IMR-90 (cell line): ENCODE results near the gene NKD1. TPM values are rescaled to one million over a fixed set of nuclear protein-coding genes. Genes with fewer than 3 reads are reported as not detected.

Source experiments
- ATAC-seq: fragments of 200-7000 bp; cut with Tn5 transposase; 2 replicates; pipeline ENCODE4 v1.9.1; 2020; ENCODE audit warnings: low read depth, mild to moderate bottlenecking, moderate library complexity
- BruUV-seq: library from RNA; stranded (reverse); fragments of 400-500 nt; replicated peaks from 2 replicates; lab custom pipeline; 2021; lab: Mats Ljungman, UMichigan
- CTCF ChIA-PET: fragments of 300-600 bp; formaldehyde crosslinking; extraction: SDS; loops from one replicate; lab custom pipeline; 2021; ENCODE audit warnings: antibody characterized with exemption; lab: Yijun Ruan, JAX
- POLR2A ChIA-PET: fragments of 300-600 bp; sonication (Branson Sonifier 250); formaldehyde crosslinking; loops from one replicate; lab custom pipeline; 2022; ENCODE audit warnings: antibody characterized with exemption; ENCODE audit not compliant: unreplicated experiment; lab: Charles Lee
- DNase-seq: peaks from one replicate; pipeline ENCODE4 v3.0.0; 2013
- H2AFZ ChIP-seq: replicated peaks from 2 replicates; pipeline ENCODE3; 2013; ENCODE audit warnings: low read length, mild to moderate bottlenecking; ENCODE audit not compliant: poor library complexity
- H2AK5ac ChIP-seq: 2 replicates; pipeline ENCODE4 v1.6.1; 2013; ENCODE audit warnings: low read depth, low read length, inconsistent platforms
- H2AK9ac ChIP-seq: replicated peaks from 2 replicates; pipeline ENCODE3; 2013; ENCODE audit warnings: mild to moderate bottlenecking, low read depth, low read length, moderate library complexity; ENCODE audit not compliant: poor library complexity
- H2BK120ac ChIP-seq: 2 replicates; pipeline ENCODE4 v1.6.1; 2013; ENCODE audit warnings: low read depth, low read length, inconsistent platforms
- H2BK15ac ChIP-seq: 3 replicates; pipeline ENCODE4 v1.6.1; 2013; ENCODE audit warnings: low read depth, low read length, inconsistent platforms
- H2BK20ac ChIP-seq: 2 replicates; pipeline ENCODE4 v1.6.1; 2013; ENCODE audit warnings: low read depth, mild to moderate bottlenecking, inconsistent platforms, low read length, moderate library complexity
- H2BK5ac ChIP-seq: 2 replicates; pipeline ENCODE4 v1.6.1; 2013; ENCODE audit warnings: mild to moderate bottlenecking, low read depth, low read length, inconsistent platforms; ENCODE audit not compliant: poor library complexity, severe bottlenecking
- H3K14ac ChIP-seq: replicated peaks from 2 replicates; pipeline ENCODE4 v1.6.1; 2013; ENCODE audit warnings: low read depth, low read length, inconsistent platforms
- H3K18ac ChIP-seq: 2 replicates; pipeline ENCODE4 v1.6.1; 2013; ENCODE audit warnings: low read depth, low read length, control low read depth
- H3K23ac ChIP-seq: 2 replicates; pipeline ENCODE4 v1.6.1; 2013; ENCODE audit warnings: low read depth, low read length, inconsistent platforms
- H3K27ac ChIP-seq: 2 replicates; pipeline ENCODE4 v1.5.1; 2013; ENCODE audit warnings: mild to moderate bottlenecking, control low read depth, low read length; ENCODE audit not compliant: insufficient read depth
- H3K27me3 ChIP-seq: 2 replicates; pipeline ENCODE4 v1.6.1; 2013; ENCODE audit warnings: low read length; ENCODE audit not compliant: control insufficient read depth, insufficient read depth
- H3K36me3 ChIP-seq: 2 replicates; pipeline ENCODE4 v1.6.1; 2013; ENCODE audit warnings: low read length, mixed read lengths; ENCODE audit not compliant: control insufficient read depth, insufficient read depth
- H3K4ac ChIP-seq: 2 replicates; pipeline ENCODE4 v1.6.1; 2013; ENCODE audit warnings: low read depth, low read length, inconsistent platforms
- H3K4me1 ChIP-seq: 2 replicates; pipeline ENCODE4 v1.6.1; 2013; ENCODE audit warnings: low read length, mixed read lengths; ENCODE audit not compliant: control insufficient read depth, insufficient read depth
- H3K4me2 ChIP-seq: 2 replicates; pipeline ENCODE4 v1.6.1; 2013; ENCODE audit warnings: low read depth, mild to moderate bottlenecking, control low read depth, low read length, moderate library complexity
- H3K4me3 ChIP-seq: 2 replicates; pipeline ENCODE4 v1.5.1; 2013; ENCODE audit warnings: low read depth, mild to moderate bottlenecking, control low read depth, low read length, moderate library complexity; ENCODE audit not compliant: insufficient read depth
- H3K56ac ChIP-seq: 2 replicates; pipeline ENCODE4 v1.6.1; 2013; ENCODE audit warnings: low read length, inconsistent platforms; ENCODE audit not compliant: insufficient read depth; ENCODE audit errors: extremely low read depth
- H3K79me1 ChIP-seq, 2 experiments: 2 replicates each; pipeline ENCODE4 v1.6.1; 2013; ENCODE audit warnings: low read length in 2 of 2, inconsistent platforms in 1 of 2, low read depth in 1 of 2
- H3K9ac ChIP-seq: 2 replicates; pipeline ENCODE4 v1.6.1; 2013; ENCODE audit warnings: low read depth, low read length, control low read depth
- H3K9me1 ChIP-seq: 2 replicates; pipeline ENCODE4 v1.6.1; 2013; ENCODE audit warnings: low read length, inconsistent platforms; ENCODE audit not compliant: insufficient read depth
- H3K9me3 ChIP-seq: 2 replicates; pipeline ENCODE4 v1.6.1; 2013; ENCODE audit warnings: low read length; ENCODE audit not compliant: control insufficient read depth, insufficient read depth
- H4K20me1 ChIP-seq: 2 replicates; pipeline ENCODE4 v1.6.1; 2013; ENCODE audit warnings: low read length, inconsistent platforms; ENCODE audit not compliant: insufficient read depth
- H4K5ac ChIP-seq: 2 replicates; pipeline ENCODE4 v1.6.1; 2013; ENCODE audit warnings: mild to moderate bottlenecking, low read depth, low read length, control low read depth
- H4K8ac ChIP-seq, 2 experiments: 2 replicates each; pipeline ENCODE4 v1.6.1; 2013; ENCODE audit warnings: low read depth in 2 of 2, low read length in 2 of 2, control low read depth in 1 of 2, inconsistent platforms in 1 of 2
- H4K91ac ChIP-seq: 2 replicates; pipeline ENCODE4 v1.6.1; 2013; ENCODE audit warnings: low read depth, low read length, inconsistent platforms; ENCODE audit not compliant: insufficient read depth
- BHLHE40 ChIP-seq: fragments of 150-350 bp; IDR thresholded peaks from 2 replicates; pipeline ENCODE4 v1.6.1; 2016; ENCODE audit warnings: mild to moderate bottlenecking, low read depth, low read length
- CEBPB ChIP-seq: IDR thresholded peaks from 2 replicates; pipeline ENCODE4 v1.6.1; 2012; ENCODE audit warnings: low read depth, low read length, improper control_type of control experiment
- CHD1 ChIP-seq: IDR thresholded peaks from 2 replicates; pipeline ENCODE4 v1.6.1; 2012; ENCODE audit warnings: low read depth, low read length, improper control_type of control experiment
- FOS ChIP-seq: fragments of 150-350 bp; IDR thresholded peaks from 2 replicates; pipeline ENCODE4 v1.6.1; 2016; ENCODE audit warnings: low read depth, low read length
- NFE2L2 ChIP-seq: fragments of 150-350 bp; IDR thresholded peaks from 2 replicates; pipeline ENCODE4 v1.6.1; 2016; ENCODE audit warnings: low read depth, mild to moderate bottlenecking, low read length
- POLR2A ChIP-seq: IDR thresholded peaks from 2 replicates; pipeline ENCODE4 v1.6.1; 2012; ENCODE audit warnings: mild to moderate bottlenecking, low read depth, low read length
- RAD21 ChIP-seq: IDR thresholded peaks from 2 replicates; pipeline ENCODE4 v1.6.1; 2012; ENCODE audit warnings: low read length, improper control_type of control experiment
- SMC3 ChIP-seq: fragments of 150-350 bp; IDR thresholded peaks from 2 replicates; pipeline ENCODE4 v1.6.1; 2016; ENCODE audit warnings: low read depth, mild to moderate bottlenecking, antibody characterized with exemption, low read length, moderate library complexity
- WGBS, 2 experiments: methylation state at CpG; one replicate each; pipeline versions ENCODE4 v1.1.5 to v1.1.7; 2013; ENCODE audit warnings: missing lambda C conversion rate in 2 of 2; ENCODE audit not compliant: insufficient read length in 1 of 2; ENCODE audit errors: extremely low coverage in 2 of 2; 5-methylcytosine and 5-hydroxymethylcytosine counted together
- dilution Hi-C: fragments of 300-500 bp; cut with HindIII; formaldehyde crosslinking; loops from one replicate; pipeline ENCODE4 v1.14.3; 2018; ENCODE audit warnings: low sequenced_read_pairs; ENCODE audit not compliant: unreplicated experiment
- in situ Hi-C: fragments of 300-500 bp; cut with MboI; formaldehyde crosslinking; loops from 3 replicates; pipeline ENCODE4 v1.14.3; 2019; ENCODE audit warnings: low sequenced_read_pairs, inconsistent platforms, mixed read lengths
- intact Hi-C: fragments of 100-400 bp; cut with micrococcal nuclease; formaldehyde crosslinking; loops from 2 replicates; pipeline ENCODE4 v1.10.0; 2022
- polyA plus RNA-seq, 3 experiments: library from polyadenylated mRNA; depleted of rRNA; stranded (reverse); fragments of >200 nt; gene quantifications; 2 replicates each; pipeline ENCODE4 v1.2.3, GENCODE V29; 2012; ENCODE audit warnings: low replicate concordance in 1 of 3
- total RNA-seq: library from RNA; depleted of rRNA; stranded (reverse); fragments of >200 nt; gene quantifications from 2 replicates; pipeline ENCODE4 v1.2.3, GENCODE V29; 2012
- TF ChIP-seq, protein P1 (sequence below): conservative IDR thresholded peaks from 2 replicates; pipeline ENCODE4 v1.5.1; 2012; ENCODE audit warnings: mild to moderate bottlenecking, low read depth, low read length, improper control_type of control experiment
- TF ChIP-seq, protein P2 (sequence below): fragments of 150-350 bp; IDR thresholded peaks from 2 replicates; pipeline ENCODE4 v1.6.1; 2017; ENCODE audit warnings: mild to moderate bottlenecking, antibody characterized with exemption, low read length, low read depth

The NKD1 gene
- total and polyA plus RNA-seq, 2 of the 4 experiments (the other 2 are of a cell fraction) = not detected

DNA sequence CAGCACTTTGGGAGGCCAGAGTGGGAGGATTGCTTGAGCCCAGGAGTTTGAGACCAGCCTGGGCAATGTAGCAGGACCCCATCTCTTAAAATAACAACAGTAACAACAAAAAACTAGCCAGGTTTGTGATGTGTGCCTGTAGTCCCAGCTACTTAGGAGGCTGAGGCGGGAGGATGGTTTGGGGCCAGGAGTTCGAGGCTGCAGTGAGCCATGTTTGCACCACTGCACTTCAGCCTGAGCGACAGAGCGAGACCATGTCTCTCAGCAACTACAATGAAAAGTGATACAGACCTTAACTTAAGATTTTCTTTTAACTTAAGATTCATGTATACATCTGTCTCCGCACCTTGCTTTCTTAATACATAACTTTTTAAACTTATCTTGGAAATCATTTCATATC is 17.2 kb downstream of the NKD1 start:
- Histone ChIP-seq H2BK15ac (no peak overlapping the region), H4K8ac (no peak overlapping the region), H3K4me1 (no peaks in the 10 kb centered on the region), H3K18ac (no peak overlapping the region), H2AK5ac (no peak overlapping the region), H3K9me1 (no peaks in the 10 kb centered on the region), H3K4ac (no peak overlapping the region), H3K14ac (no peak overlapping the region), H2AFZ (no peak overlapping the region), H3K27ac (no peak overlapping the region), H3K9ac (no peak overlapping the region), H4K91ac (no peak overlapping the region), H3K56ac (no peak overlapping the region), H4K20me1 (no peaks in the 10 kb centered on the region), H3K9me3 (peaks cover 2% of the 10 kb centered on the region; the same call in 1 of the 2 replicates), H2BK20ac (no peak overlapping the region), H3K4me3 (no peak overlapping the region), H2AK9ac (no peak overlapping the region), H2BK5ac (no peak overlapping the region), H3K79me1 (no peaks in the 10 kb centered on the region), H3K4me2 (no peak overlapping the region), H3K23ac (no peak overlapping the region), H3K36me3 (no peaks in the 10 kb centered on the region), H3K27me3 (peaks cover 6% of the 10 kb centered on the region), H4K5ac (no peak overlapping the region), H2BK120ac (no peak overlapping the region)
- no peak for ATAC-seq
- TF ChIP-seq SMC3 (no peak), CEBPB (no peak), RAD21 (no peak), FOS (no peak), BHLHE40 (no peak), POLR2A (no peak), NFE2L2 (no peak), CHD1 (no peak)
- TF ChIP-seq, protein P1, sequence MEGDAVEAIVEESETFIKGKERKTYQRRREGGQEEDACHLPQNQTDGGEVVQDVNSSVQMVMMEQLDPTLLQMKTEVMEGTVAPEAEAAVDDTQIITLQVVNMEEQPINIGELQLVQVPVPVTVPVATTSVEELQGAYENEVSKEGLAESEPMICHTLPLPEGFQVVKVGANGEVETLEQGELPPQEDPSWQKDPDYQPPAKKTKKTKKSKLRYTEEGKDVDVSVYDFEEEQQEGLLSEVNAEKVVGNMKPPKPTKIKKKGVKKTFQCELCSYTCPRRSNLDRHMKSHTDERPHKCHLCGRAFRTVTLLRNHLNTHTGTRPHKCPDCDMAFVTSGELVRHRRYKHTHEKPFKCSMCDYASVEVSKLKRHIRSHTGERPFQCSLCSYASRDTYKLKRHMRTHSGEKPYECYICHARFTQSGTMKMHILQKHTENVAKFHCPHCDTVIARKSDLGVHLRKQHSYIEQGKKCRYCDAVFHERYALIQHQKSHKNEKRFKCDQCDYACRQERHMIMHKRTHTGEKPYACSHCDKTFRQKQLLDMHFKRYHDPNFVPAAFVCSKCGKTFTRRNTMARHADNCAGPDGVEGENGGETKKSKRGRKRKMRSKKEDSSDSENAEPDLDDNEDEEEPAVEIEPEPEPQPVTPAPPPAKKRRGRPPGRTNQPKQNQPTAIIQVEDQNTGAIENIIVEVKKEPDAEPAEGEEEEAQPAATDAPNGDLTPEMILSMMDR = no peak
- TF ChIP-seq, protein P2, sequence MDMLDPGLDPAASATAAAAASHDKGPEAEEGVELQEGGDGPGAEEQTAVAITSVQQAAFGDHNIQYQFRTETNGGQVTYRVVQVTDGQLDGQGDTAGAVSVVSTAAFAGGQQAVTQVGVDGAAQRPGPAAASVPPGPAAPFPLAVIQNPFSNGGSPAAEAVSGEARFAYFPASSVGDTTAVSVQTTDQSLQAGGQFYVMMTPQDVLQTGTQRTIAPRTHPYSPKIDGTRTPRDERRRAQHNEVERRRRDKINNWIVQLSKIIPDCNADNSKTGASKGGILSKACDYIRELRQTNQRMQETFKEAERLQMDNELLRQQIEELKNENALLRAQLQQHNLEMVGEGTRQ = no peak
- dilution Hi-C loops (no loop called here), in situ Hi-C loops (no loop called here), intact Hi-C loops (no loop called here)
- no TSS peak for BruUV-seq
- ChIA-PET CTCF (no interaction called here), POLR2A (no interaction called here)
- no CpG with 5 or more reads among the region's 5 CpGs for WGBS, 2 experiments
- no peak for DNase-seq
